Osteocyte (in vitro differentiated cells): ENCODE results near the gene AAK1. TPM values are rescaled to one million over a fixed set of nuclear protein-coding genes. Genes with fewer than 3 reads are reported as not detected.
"Not testable (repeated sequence)": the region's sequence is repeated elsewhere in the genome, so short reads cannot be mapped to it uniquely, and the experiment has no call there.

ENCODE experiments used
- DNase-seq: peaks from one replicate; pipeline ENCODE4 v3.0.0; 2021; ENCODE audit warnings: mixed read lengths; ENCODE audit not compliant: unreplicated experiment; ENCODE audit errors: extremely low spot score
- H3K27ac Mint-ChIP-seq: one replicate; pipeline ENCODE4 v1.8.0; 2021; ENCODE audit warnings: mild to moderate bottlenecking, mixed read lengths; ENCODE audit not compliant: unreplicated experiment
- H3K27me3 Mint-ChIP-seq: one replicate; pipeline ENCODE4 v1.8.0; 2021; ENCODE audit warnings: mixed read lengths; ENCODE audit not compliant: unreplicated experiment
- H3K36me3 Mint-ChIP-seq: one replicate; pipeline ENCODE4 v1.8.0; 2021; ENCODE audit warnings: mixed read lengths; ENCODE audit not compliant: unreplicated experiment
- H3K4me1 Mint-ChIP-seq: one replicate; pipeline ENCODE4 v1.8.0; 2021; ENCODE audit warnings: mixed read lengths; ENCODE audit not compliant: unreplicated experiment
- H3K4me3 Mint-ChIP-seq: one replicate; pipeline ENCODE4 v1.8.0; 2021; ENCODE audit warnings: mild to moderate bottlenecking, moderate library complexity, mixed read lengths; ENCODE audit not compliant: unreplicated experiment
- H3K9me3 Mint-ChIP-seq: one replicate; pipeline ENCODE4 v1.8.0; 2021; ENCODE audit warnings: mixed read lengths; ENCODE audit not compliant: unreplicated experiment
- CTCF ChIP-seq: fragments of 200-600 bp; sonication (generic); IDR thresholded peaks from 2 replicates; pipeline ENCODE4 v1.5.0; 2021; ENCODE audit warnings: antibody characterized with exemption, mild to moderate bottlenecking, moderate library complexity
- total RNA-seq: library from RNA; stranded (reverse); gene quantifications from 2 replicates; pipeline ENCODE4 v1.2.1, GENCODE V29; 2021

AAK1 gene
- total RNA-seq, 1 donor from 2014 or later: 66.0 TPM

GRCh38 chr2:69677914-69678313 is 34.4 kb upstream of the AAK1 start:
- no peak for DNase-seq
- H3K4me1 Mint-ChIP-seq: peaks cover 4% of the 10 kb centered on the region
- no peak for TF ChIP-seq CTCF
- no peaks in the 10 kb centered on the region for H3K9me3 Mint-ChIP-seq
- no peak overlapping the region for H3K4me3 Mint-ChIP-seq
- H3K36me3 Mint-ChIP-seq: no peaks in the 10 kb centered on the region
- no peak overlapping the region for H3K27ac Mint-ChIP-seq
- H3K27me3 Mint-ChIP-seq: peaks cover 14% of the 10 kb centered on the region

- DNase-seq: no peak
- no peak for TF ChIP-seq CTCF
- H3K36me3 Mint-ChIP-seq: no peaks in the 10 kb centered on the region
- H3K9me3 Mint-ChIP-seq: no peaks in the 10 kb centered on the region
- H3K4me1 Mint-ChIP-seq: peaks cover 4% of the 10 kb centered on the region
- peaks cover 12% of the 10 kb centered on the region for H3K27me3 Mint-ChIP-seq
- no peak overlapping the region for H3K4me3 Mint-ChIP-seq
- H3K27ac Mint-ChIP-seq: no peak overlapping the region
These were observed 32.6 kb upstream of the AAK1 start for GRCh38 chr2:69676146-69676545.

GRCh38 chr2:69674316-69674670 is 30.8 kb upstream of the AAK1 start:
- peaks cover 4% of the 10 kb centered on the region for H3K4me1 Mint-ChIP-seq
- H3K4me3 Mint-ChIP-seq: no peak overlapping the region
- no peaks in the 10 kb centered on the region for H3K27me3 Mint-ChIP-seq

GRCh38 chr2:69673098-69673497 is 29.6 kb upstream of the AAK1 start:
- H3K4me1 Mint-ChIP-seq, H3K9me3 Mint-ChIP-seq, H3K27me3 Mint-ChIP-seq, H3K27ac Mint-ChIP-seq, DNase-seq, H3K4me3 Mint-ChIP-seq, H3K36me3 Mint-ChIP-seq: not testable (repeated sequence)

More at GRCh38 chr2:69674316-69674670, 30.8 kb upstream of the AAK1 start:
- Mint-ChIP-seq H3K9me3 (no peaks in the 10 kb centered on the region), H3K27ac (no peak overlapping the region), H3K36me3 (no peaks in the 10 kb centered on the region)
- DNase-seq: no peak
- no peak for TF ChIP-seq CTCF

GRCh38 chr2:69669666-69670065 is 26.1 kb upstream of the AAK1 start:
- DNase-seq: no peak
- H3K27me3 Mint-ChIP-seq: no peaks in the 10 kb centered on the region
- no peak for TF ChIP-seq CTCF
- no peak overlapping the region for H3K27ac Mint-ChIP-seq
- no peak overlapping the region for H3K4me3 Mint-ChIP-seq
- H3K9me3 Mint-ChIP-seq: no peaks in the 10 kb centered on the region
- H3K36me3 Mint-ChIP-seq: no peaks in the 10 kb centered on the region
- H3K4me1 Mint-ChIP-seq: peaks cover 2% of the 10 kb centered on the region

- Mint-ChIP-seq H3K9me3 (peaks cover 6% of the 10 kb centered on the region), H3K27me3 (no peaks in the 10 kb centered on the region), H3K36me3 (no peaks in the 10 kb centered on the region), H3K4me3 (no peak overlapping the region), H3K27ac (no peak overlapping the region), H3K4me1 (peaks cover 2% of the 10 kb centered on the region)
- no peak for TF ChIP-seq CTCF
- no peak for DNase-seq
These were observed 25.1 kb upstream of the AAK1 start for GRCh38 chr2:69668598-69668997.
